OCI-LY3 (cell line): ENCODE data around the gene TBCB.

Source experiments
- H2AFZ ChIP-seq: fragments of 200-600, 300-600 bp; shearing (Covaris generic); 2 replicates; pipeline ENCODE4 v1.6.0; 2014; ENCODE audit warnings: antibody characterized with exemption, low read depth, low read length
- H3K27ac ChIP-seq: fragments of 200-600, 300-600 bp; sonication (generic); 2 replicates; pipeline ENCODE4 v1.5.1; 2014; ENCODE audit warnings: mild to moderate bottlenecking, low read length, moderate library complexity, mixed read lengths
- H3K27me3 ChIP-seq: fragments of 200-600, 300-600 bp; sonication (generic); 2 replicates; pipeline ENCODE4 v1.6.1; 2014; ENCODE audit warnings: low read depth, low read length, mixed read lengths
- H3K36me3 ChIP-seq: fragments of 200-600, 300-600 bp; sonication (generic); replicated peaks from 2 replicates; pipeline ENCODE3; 2014; ENCODE audit warnings: low read depth, low read length, mixed read lengths
- H3K4me1 ChIP-seq: fragments of 300-600, 200-600 bp; sonication (generic); 2 replicates; pipeline ENCODE4 v1.6.1; 2014; ENCODE audit warnings: low read length, mixed read lengths
- H3K4me2 ChIP-seq: fragments of 200-600, 300-600 bp; sonication (generic); 2 replicates; pipeline ENCODE4 v1.6.1; 2014; ENCODE audit warnings: low read length, mixed read lengths
- H3K4me3 ChIP-seq: fragments of 300-600, 200-600 bp; sonication (generic); 2 replicates; pipeline ENCODE4 v1.5.1; 2014; ENCODE audit warnings: antibody characterized with exemption, mild to moderate bottlenecking, low read length, moderate library complexity
- H3K79me2 ChIP-seq: fragments of 300-600, 200-600 bp; shearing (Covaris generic); 2 replicates; pipeline ENCODE4 v1.6.1; 2014; ENCODE audit warnings: mild to moderate bottlenecking, low read length, mixed read lengths
- H3K9ac ChIP-seq: fragments of 300-600, 200-600 bp; shearing (Covaris generic); 2 replicates; pipeline ENCODE4 v1.6.0; 2014; ENCODE audit warnings: mild to moderate bottlenecking, low read length, moderate library complexity
- H3K9me3 ChIP-seq: fragments of 200-600, 300-600 bp; shearing (Covaris generic); 2 replicates; pipeline ENCODE4 v1.6.1; 2014; ENCODE audit warnings: low read length, mixed read lengths; ENCODE audit not compliant: insufficient read depth
- H4K20me1 ChIP-seq: fragments of 200-600, 300-600 bp; sonication (generic); 2 replicates; pipeline ENCODE4 v1.6.1; 2016; ENCODE audit warnings: low read length, mixed read lengths; ENCODE audit not compliant: insufficient read depth
- CTCF ChIP-seq: fragments of 200-600, 300-600 bp; sonication (generic); IDR thresholded peaks from 2 replicates; pipeline ENCODE4 v1.5.1; 2014; ENCODE audit warnings: antibody characterized with exemption, low read length, low read depth
- EZH2phosphoT487 ChIP-seq: fragments of 200-600 bp; shearing (Covaris generic); IDR thresholded peaks from 2 replicates; pipeline ENCODE4 v1.6.1; 2018; ENCODE audit warnings: antibody characterized with exemption, mixed run types, low read depth

Gene TBCB

GRCh38 chr19:36139473-36140303 is 24.4 kb downstream of the TBCB start, which contains the start of gene CAPNS1:
Gene CAPNS1 (plus strand): TSS chr19:36140066. CDS start chr19:36141012, 946 bp downstream.
- peaks cover 20% of the 10 kb centered on the region for H3K36me3 ChIP-seq
- H3K79me2 ChIP-seq = peaks cover 19% of the 10 kb centered on the region
- H3K27ac ChIP-seq = peak within 1 kb of the TSS; percentile 88
- H3K4me3 ChIP-seq = peak within 1 kb of the TSS; percentile 94
- peaks cover 10% of the 10 kb centered on the region for H4K20me1 ChIP-seq
- no peaks in the 10 kb centered on the region for H3K9me3 ChIP-seq
- peak within 1 kb of the TSS; percentile 98 for H3K9ac ChIP-seq
- peaks cover 22% of the 10 kb centered on the region for H3K4me1 ChIP-seq
- peak within 1 kb of the TSS; percentile 64; the same call in 1 of the 2 replicates for H2AFZ ChIP-seq
- H3K4me2 ChIP-seq = peak within 1 kb of the TSS; percentile 75
- H3K27me3 ChIP-seq = no peaks in the 10 kb centered on the region
- TF ChIP-seq EZH2phosphoT487 (no peak), CTCF (peak; percentile 17; the same call in 1 of the 2 replicates)

- H3K9me3 ChIP-seq = no peaks in the 10 kb centered on the region
- H3K4me3 ChIP-seq = peak overlapping the region; percentile 94
- peak overlapping the region; percentile 73 for H3K4me2 ChIP-seq
- H3K4me1 ChIP-seq = peaks cover 22% of the 10 kb centered on the region
- H3K9ac ChIP-seq = peak overlapping the region; percentile 98
- H2AFZ ChIP-seq = peak overlapping the region; percentile 7; the same call in 1 of the 2 replicates
- TF ChIP-seq EZH2phosphoT487 = no peak
- TF ChIP-seq CTCF = no peak
- peaks cover 10% of the 10 kb centered on the region for H4K20me1 ChIP-seq
- H3K27ac ChIP-seq = peak overlapping the region; percentile 88
- peaks cover 24% of the 10 kb centered on the region for H3K36me3 ChIP-seq
- H3K79me2 ChIP-seq = peaks cover 19% of the 10 kb centered on the region
- no peaks in the 10 kb centered on the region for H3K27me3 ChIP-seq
Measured at GRCh38 chr19:36140304-36141038, 25.2 kb downstream of the TBCB start.

- H3K4me3 ChIP-seq = peak overlapping the region; percentile 94
- H3K4me2 ChIP-seq = peak overlapping the region; percentile 73
- peak overlapping the region; percentile 98 for H3K9ac ChIP-seq
- H3K36me3 ChIP-seq = peaks cover 33% of the 10 kb centered on the region
- H3K27me3 ChIP-seq = no peaks in the 10 kb centered on the region
- H3K9me3 ChIP-seq = no peaks in the 10 kb centered on the region
- H3K27ac ChIP-seq = peak overlapping the region; percentile 88
- H3K79me2 ChIP-seq = peaks cover 19% of the 10 kb centered on the region
- H3K4me1 ChIP-seq = peaks cover 16% of the 10 kb centered on the region
- TF ChIP-seq CTCF (no peak), EZH2phosphoT487 (no peak)
- no peak overlapping the region for H2AFZ ChIP-seq
- peaks cover 10% of the 10 kb centered on the region for H4K20me1 ChIP-seq
Measured at GRCh38 chr19:36141039-36141927, 26.0 kb downstream of the TBCB start.
